Ramos (cell line): ENCODE results near the gene MCC.

Experiments used
- in situ Hi-C: fragments of 300-500 bp; cut with MboI; formaldehyde crosslinking; loops from one replicate; pipeline ENCODE4 v1.14.3; 2022; ENCODE audit warnings: low sequenced_read_pairs; ENCODE audit not compliant: unreplicated experiment

MCC gene

DNA sequence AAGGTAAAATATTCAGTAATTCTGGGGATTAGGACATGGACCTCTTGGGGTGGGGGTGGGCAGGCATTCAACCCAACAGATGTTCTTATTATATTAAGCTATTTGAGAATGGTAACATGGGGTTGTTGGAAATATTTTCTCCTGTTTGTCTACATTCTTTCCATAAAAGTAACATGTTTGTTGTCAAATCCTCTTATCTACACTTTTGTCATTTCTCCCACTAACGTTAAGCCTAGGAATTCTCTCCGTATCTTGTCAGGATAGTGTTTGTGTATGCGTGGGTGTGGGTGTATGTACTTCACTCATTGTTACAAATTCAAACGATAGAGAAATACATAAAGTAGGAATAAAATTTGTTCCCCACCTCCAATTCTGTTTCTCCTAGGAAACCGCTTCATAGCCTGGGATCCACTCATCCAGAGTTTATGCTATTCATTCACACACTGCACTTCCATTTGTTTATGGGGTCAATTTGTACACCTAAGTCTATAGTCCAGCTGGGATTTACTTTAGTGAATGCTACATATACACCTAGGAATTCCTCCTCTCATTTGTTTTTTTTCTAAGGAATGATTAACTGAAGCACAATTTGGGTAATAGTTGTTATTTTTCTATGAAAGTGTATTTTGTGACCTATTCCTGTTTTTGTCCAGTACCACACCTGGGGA lies 294.8 kb downstream of the MCC start:
- in situ Hi-C loops = no loop called here

DNA sequence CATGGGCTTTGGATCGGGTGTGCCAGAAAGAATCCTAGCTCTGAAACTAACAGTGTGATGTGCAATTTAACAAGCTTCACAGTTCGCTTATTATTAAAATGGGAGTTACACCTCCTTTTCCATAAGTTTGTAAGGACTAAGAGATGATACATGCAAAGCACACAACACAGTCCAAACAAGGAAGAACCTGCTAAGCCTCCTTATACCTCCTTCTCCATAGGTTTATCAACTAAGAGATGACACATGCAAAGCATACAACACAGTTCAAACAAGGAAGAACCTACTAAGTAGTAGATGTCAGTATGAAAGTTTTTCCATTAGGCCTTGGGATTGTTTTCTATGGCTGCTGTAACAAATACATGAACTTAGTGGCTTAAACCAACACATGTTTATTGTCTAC lies 295.7 kb downstream of the MCC start:
- in situ Hi-C loops = no loop called here

DNA sequence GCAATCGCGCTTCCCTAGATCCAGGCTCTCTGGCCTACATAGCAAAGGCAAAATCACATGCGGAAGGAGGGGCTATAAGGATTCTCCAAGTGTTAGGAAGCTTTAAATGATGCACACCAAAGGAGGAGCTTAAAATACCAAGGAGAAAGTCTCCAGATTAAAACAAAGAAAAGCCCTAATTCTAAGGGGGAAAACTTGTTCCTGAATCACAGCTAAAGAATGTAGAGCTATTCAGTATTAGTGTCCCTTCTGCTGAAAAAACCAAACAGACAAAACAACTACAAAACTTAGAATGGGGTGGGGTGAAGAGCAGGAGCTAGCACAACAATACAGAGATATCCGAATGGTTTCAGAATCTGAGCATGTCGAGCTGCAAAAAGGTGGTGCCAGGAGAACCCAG lies 297.9 kb downstream of the MCC start:
- in situ Hi-C loops = no loop called here

DNA sequence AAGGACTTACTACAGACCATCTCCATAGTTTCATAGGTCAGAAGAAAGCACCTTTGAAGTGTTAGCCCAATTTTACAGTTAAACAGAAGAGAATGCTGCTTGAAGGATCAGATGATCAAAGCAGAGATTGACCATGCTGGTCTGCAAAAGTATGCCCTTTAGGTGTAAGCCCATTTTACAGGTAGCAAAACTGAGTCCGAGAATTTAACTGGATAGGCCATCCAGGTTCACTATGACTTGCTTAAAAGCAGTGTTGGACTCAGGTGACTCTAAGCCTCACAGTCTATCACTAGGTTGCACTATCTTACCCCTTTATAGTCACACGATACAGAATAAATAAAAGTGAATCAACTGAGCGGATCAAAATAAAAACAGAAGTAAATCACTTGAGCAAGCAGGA lies 299.0 kb downstream of the MCC start:
- in situ Hi-C loops = no loop called here

DNA sequence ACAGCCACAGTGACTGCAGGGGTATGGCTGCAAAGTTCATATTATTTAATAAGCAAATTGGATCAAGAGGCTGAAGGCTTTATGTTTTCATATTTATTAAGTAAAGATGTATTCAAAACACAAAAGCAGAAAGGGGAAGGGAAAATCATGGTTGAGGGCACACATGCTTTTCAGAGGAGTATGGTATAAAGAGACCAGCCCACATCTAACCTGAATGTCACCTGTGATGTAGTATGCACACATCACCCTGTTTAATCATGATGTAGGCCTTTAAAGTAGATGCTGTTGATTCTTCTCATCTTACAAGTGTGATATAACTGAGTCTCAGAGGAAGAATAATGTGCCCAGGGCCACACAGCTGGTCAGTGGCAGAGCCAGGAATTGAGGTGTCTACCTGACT lies 299.8 kb downstream of the MCC start:
- in situ Hi-C loops = no loop called here

DNA sequence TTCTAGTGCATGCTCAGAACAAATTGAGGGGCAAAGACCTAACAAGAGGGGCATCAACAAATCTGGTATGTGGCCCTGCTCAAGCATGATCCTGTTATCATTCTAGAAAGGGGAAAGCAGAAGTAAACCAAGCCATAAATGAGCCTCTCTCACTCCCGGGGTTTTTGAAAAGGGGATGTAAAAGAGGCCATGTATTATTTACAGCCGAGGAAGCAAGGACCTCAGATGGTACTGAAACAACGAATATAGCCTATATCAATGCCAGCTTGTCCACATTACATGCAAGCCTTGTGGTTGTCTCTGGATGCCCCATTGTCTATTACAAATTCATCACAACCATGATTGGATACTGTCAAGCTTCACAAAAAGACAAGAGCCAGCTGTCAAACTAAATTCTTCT lies 300.3 kb downstream of the MCC start:
- in situ Hi-C loops = no loop called here

DNA sequence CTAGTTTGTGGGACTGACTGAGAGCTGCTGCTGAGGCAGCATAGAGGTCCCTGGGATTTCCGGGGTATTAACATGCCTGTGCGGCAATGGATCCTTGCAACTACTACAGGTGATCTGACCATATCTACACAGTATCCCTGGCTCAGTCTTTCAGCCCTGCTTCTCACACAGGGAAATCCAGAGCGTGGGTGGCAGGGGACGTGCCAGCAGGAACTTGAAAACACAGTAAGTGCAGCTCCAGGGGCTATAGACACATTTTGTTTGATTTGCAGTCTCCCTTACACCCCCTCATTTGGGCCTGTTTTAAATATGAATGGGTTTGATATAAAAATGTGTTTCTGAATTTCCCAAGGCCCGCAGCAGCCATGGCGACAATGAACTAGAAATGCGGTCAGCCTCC lies 302.2 kb downstream of the MCC start:
- in situ Hi-C loops = no loop called here

DNA sequence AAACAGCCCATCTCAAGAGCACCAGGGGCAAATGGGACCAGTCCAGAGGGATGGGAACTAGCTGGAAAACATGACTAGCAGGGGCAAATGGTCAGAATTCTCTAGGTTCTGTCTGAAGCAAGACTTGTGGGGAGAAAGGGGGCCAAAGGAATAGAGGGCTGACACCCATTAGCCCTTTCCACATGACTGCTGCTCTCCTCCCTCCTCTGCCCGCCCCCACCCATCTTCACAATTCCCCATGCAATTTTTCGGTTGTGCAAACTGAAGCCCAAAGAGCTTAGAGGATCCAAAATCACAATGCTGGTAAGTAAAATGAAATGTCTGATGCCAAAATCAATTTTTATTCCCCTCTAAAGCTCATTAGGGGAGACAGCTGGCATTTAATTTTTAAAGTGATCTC lies 304.6 kb downstream of the MCC start:
- in situ Hi-C loops = no loop called here

DNA sequence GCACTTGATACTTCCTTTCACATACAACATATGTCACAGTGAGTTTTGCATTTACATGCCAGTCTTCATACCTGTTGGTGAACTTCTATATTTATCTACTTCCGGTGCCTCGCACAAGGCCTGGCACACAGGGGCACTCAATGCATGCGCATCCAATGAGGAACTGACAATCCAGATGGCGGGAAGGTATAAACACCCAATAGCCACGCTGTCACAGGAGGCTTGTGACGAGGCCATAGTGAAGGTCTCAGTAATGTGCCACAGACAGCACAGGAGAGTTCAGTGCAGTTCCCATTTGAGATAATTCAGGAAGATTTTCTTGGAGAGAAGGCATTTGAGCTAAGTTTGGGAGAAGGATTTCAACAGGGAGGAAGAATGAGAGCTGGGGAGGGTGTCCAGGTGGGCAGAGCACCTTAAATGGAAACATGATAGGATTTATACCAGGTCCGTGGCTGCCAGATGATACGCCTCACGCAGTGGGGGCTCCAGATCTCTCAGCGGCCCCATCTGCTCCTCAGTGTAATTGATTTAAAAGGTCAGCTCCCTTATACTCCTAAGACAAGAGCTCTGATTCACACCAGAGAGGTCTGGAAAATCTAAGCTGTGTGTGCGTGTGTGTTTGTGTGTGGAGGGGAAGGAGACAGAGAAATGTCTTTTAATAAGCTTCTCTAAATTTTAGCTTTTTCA lies 305.5 kb downstream of the MCC start:
- in situ Hi-C loops = no loop called here

DNA sequence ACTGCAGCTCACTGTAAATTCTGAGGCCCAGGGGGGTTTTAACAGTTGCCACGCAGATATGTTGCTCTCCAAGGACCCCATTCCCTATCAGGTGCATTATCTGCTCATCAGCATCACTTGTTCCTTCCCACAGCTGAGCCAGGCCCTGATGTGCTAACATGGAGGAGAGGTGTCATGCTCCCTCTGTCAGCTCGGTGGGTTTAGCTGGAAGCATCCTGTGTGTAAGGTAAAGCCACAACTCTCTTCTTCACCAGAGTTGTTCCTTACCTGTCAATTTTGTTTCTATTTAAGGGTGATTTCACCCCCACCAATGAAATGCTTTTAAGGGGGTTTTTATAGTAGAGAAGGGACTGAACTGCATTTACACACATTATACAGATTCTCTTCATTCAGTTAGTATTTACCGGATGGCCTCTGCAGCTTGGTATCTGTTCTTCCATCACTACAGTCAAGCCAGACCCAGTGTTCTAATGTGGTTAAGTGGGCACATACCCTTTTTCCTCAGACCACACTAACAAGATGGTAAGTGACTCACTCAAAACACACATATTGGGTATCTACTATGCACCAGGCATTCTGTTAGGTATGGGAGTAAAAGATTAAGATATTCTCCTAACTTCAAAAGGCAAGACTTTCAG lies 306.3 kb downstream of the MCC start:
- in situ Hi-C loops = no loop called here

DNA sequence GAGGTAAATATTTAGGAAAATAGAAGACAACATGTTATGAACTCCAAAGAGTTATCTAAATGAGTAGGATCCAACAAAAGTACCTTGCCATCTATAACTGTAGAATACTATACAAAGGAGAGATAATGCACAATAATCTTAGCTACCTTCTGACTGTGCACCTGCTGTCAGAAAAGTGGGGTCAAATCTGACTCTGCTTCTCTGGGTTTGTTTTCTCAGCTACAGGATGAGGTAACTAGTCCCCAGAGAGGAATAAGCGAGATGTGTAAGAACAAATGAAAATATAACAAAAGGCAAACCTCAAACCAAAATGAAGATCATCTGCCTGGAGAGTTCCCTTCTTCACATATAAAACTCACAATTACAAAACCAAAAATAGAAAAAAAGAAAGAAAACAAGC lies 306.8 kb downstream of the MCC start:
- in situ Hi-C loops = no loop called here

DNA sequence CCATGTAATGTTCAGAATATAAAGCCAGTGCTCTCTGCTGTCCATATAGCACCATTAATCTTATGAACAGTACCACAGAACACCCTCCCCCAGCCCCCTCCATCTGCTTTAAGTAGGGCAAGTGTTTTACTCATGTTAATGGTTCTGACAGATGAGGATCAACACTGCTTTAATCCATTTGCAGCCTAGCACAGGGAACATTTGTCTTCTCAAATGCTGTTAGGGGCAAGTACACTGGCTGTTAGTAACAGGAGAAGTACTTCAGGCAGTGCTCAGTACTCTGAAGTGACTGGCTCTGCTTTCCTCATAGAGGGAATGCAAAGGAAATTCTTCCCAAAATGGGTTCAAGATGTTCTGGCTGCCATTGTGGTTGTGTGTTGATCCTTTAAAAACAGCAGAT lies 309.1 kb downstream of the MCC start:
- in situ Hi-C loops = no loop called here

DNA sequence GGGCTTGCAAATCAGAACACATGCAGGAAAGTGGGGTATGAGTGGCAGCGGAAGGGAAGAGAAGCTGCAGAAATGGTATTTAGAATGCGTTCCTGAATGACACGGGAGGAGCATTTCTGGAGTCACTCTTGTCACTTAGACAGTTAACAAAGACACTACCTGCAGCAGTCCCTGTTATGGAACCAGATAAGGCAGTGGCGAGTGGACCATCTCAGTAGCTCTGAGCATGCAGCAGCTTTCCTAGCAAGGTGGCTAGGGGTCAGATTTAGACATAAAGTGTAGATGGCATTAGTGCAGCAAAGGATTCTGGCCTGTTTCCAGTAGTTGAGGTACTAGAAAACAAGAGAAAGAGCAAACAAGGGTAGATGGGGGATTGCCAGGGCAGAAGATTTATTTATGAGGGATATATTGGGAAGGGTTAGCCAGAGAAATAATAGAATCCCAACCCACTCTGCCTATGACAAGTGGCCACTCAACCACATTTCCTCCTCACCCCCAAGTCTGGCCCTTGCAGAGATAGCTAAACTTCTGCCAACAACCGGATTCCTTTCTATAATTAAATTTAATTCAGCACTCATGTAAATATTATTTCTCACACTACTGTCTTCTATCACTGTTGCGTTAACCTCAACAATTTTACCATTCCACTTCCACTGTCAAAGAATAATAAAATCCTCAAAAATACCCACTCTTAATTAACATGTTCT lies 310.0 kb downstream of the MCC start:
- in situ Hi-C loops = no loop called here

DNA sequence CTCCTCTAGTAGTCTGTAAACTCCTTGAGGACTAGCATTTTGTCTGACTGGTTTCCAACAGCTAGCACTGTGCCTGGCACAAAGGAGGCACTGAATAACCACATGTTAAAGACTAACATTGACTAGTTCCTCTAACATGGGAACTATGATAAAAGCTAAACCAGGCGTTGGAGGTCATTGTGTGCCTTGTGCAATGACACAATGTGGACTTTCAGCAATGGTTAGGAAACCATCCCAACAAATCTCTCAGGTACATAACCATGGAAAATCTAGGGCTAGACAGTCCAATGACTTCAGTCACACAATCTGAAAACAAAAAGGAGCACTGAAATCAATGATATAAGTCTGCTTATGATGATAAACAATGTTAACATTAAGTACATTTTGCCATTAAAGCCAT lies 311.0 kb downstream of the MCC start:
- in situ Hi-C loops = no loop called here

DNA sequence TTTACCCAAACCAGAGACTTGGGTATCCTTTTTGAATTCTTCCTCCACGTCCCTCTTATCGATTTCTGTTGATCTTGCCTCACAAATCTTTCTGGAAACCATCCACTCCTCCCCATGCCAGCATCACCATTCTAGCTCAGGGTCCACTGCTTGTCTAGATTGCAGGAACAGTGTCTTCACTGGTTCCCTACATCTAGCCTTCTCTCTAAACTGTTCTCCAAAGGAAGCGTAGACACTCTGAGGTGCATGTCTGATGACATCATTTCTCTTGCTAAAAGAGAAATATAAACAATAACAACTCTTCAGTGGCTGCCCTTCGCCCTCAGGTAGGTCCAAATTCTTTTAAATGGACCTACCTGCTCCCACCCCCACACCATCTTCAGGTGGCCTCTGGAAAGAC lies 311.5 kb downstream of the MCC start:
- in situ Hi-C loops = no loop called here

DNA sequence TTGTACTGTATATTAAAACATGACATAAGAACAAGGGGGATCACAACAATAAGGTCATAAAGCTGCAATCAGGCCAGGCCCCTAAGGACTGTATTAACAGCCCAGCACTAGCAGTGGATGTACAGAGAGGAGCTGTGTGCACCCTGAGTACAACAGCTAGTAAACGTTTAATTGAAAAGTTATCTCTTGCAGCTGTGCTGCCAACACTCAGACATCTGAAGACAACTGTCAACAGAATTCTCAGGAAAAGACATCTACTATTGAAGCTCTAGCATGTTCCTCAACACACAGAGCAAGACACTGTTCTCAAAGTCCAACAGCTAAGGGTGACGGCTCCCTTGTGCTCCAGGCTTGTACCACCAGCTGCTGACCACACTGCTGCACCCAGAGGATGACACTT lies 312.1 kb downstream of the MCC start:
- in situ Hi-C loops = no loop called here

DNA sequence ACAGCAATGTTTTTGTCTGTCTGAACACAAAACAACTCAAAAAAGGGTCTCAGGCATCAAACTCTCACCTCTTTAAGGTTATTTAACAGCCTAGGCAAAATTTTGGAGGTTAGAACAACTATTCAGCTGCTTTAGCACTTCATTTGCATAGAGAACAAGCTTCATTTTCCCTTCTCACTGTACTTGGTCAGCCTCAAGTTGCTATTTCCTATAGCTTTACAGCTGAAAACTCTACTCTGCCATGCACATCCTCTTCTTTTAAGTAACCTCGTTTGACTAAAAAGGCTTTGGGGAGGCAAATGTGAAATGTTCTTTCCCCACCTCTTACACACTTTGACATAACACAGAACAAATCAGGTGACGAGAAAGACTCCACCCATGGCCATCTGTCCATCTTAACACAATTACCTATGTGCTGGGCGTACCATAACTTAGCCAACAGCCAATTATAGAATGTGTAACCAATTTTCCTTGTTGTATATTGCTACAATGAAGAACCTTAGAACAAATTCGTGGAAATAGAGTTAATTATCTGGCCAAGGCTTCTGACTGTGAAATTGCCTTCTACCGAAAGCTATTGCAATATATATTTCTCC lies 315.9 kb downstream of the MCC start:
- in situ Hi-C loops = no loop called here

DNA sequence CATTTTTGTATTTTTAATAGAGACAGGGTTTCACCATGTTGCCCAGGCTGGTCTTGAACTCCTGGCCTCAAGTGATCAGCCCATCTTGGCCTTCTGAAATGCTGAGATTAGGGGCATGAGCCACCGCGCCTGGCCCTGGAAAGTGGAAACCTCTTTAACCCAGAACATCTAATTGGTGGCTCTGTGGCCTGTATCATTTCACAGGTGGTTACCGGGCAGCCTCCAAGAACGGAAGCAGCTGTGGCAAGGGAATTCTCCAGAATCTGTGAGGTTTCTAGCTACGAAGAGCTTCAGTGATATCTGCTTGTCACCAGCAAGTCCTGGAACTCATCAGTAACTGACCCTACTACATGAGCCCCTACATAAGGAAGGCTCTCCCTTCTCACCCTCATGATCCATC lies 316.7 kb downstream of the MCC start:
- in situ Hi-C loops = no loop called here

DNA sequence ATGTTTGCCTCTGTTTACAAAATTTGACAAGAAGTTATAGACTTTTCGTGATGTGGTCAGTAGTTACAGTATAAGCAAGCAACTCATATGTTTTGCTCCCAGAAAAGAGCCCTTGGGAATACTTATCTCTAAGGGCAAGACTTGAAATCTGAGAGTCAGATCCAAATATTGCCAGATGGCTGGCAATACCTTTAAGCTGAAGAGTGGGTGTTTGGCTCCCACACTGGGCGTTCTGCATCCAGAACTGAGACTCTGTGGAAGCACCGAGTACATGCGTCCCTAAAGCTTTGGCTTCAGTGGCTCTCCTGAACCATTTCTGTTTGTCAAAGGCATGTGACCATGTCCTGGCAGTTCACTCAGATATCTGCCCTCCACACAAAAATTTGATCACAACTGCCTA lies 317.5 kb downstream of the MCC start:
- in situ Hi-C loops = no loop called here

DNA sequence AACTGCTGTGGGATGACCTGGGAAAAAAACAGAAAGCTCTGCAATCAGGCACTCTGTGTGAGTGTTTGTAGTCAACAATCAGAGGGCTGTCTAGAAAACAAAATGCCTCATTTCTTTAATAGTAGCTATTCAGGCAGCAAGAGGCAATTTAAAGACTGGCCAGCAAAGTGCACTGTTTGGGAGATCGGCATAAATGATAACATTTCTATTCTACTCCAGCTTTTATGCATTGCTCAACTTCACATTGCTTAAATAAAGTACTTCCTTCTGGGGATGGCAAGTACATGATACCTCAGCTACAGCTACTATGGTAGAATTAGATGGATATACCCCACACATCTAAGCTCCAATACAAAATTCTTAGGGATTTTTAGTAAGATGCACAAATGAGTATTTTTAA lies 318.5 kb downstream of the MCC start:
- in situ Hi-C loops = no loop called here

DNA sequence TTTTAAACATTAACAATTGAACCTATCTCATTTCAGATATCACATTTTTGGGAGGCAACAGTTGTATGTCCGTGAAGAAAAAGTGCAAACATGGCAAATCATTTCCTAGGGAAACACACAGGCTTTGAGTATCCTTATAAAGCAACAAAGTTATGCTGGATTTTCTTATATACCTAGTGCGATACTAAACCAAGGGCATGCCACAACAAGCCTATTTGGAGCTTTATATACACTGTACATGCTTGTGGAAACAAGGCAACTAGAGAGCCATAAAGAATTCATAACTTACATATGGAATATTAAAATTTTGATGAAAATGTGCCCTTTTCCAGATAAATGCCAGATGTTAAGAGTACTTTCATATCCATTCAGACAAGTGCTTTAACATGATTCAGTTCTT lies 320.3 kb downstream of the MCC start:
- in situ Hi-C loops = no loop called here
